HG03045 (cell line): ENCODE data around the gene GCA.

Experiments
- ATAC-seq: cut with Tn5 transposase; IDR thresholded peaks from one replicate; pipeline ENCODE4 v1.9.1; 2021; ENCODE audit warnings: mild to moderate bottlenecking, moderate library complexity; ENCODE audit not compliant: unreplicated experiment

GCA gene

GRCh38 chr2:162327134-162327769, 16.7 kb upstream of the GCA start:
- ATAC-seq: no peak

GRCh38 chr2:162327806-162328205, 16.1 kb upstream of the GCA start:
- ATAC-seq: no peak

- peak; percentile 96 for ATAC-seq
Measured at GRCh38 chr2:162328424-162329157, 15.3 kb upstream of the GCA start.

GRCh38 chr2:162330881-162331280, 13.1 kb upstream of the GCA start:
- no peak for ATAC-seq

GRCh38 chr2:162333968-162334367, 10.0 kb upstream of the GCA start:
- ATAC-seq: peak; percentile 67

- no peak for ATAC-seq
Measured at GRCh38 chr2:162337868-162338267, 6.1 kb upstream of the GCA start.

- ATAC-seq: no peak
Measured at GRCh38 chr2:162340822-162341221, 3.1 kb upstream of the GCA start.

GRCh38 chr2:162342321-162342720, 1.6 kb upstream of the GCA start:
- no peak for ATAC-seq

- ATAC-seq: no peak
Measured at GRCh38 chr2:162342841-162343240, 1.1 kb upstream of the GCA start.

- ATAC-seq: no peak
Measured at GRCh38 chr2:162343492-162343823, 474 bp upstream of the GCA start.

GRCh38 chr2:162344617-162344950, 652 bp downstream of the GCA start:
- ATAC-seq: no peak

GRCh38 chr2:162365392-162365791, 21.5 kb downstream of the GCA start:
- ATAC-seq: no peak

GRCh38 chr2:162368494-162368893, 24.6 kb downstream of the GCA start:
- ATAC-seq: no peak

- ATAC-seq: no peak
Measured at GRCh38 chr2:162369551-162369950, 25.6 kb downstream of the GCA start.

GRCh38 chr2:162370931-162371330, 27.0 kb downstream of the GCA start:
- no peak for ATAC-seq

GRCh38 chr2:162372818-162373217, 28.9 kb downstream of the GCA start:
- no peak for ATAC-seq

- ATAC-seq: peak; percentile 57
Measured at GRCh38 chr2:162379719-162380580, 36.0 kb downstream of the GCA start.

- ATAC-seq: no peak
Measured at GRCh38 chr2:162381851-162382250, 37.9 kb downstream of the GCA start.

GRCh38 chr2:162382278-162382677, 38.3 kb downstream of the GCA start:
- ATAC-seq: no peak

GRCh38 chr2:162385536-162385935, 41.6 kb downstream of the GCA start:
- no peak for ATAC-seq

- ATAC-seq: no peak
Measured at GRCh38 chr2:162390801-162391200, 46.9 kb downstream of the GCA start.

GRCh38 chr2:162400336-162400735, 56.4 kb downstream of the GCA start:
- no peak for ATAC-seq
